DOHH2 (cell line): ENCODE measurements around the gene SLX4IP.

ENCODE experiments used
- CTCF ChIP-seq: fragments of 200-600 bp; sonication (generic); IDR thresholded peaks from one replicate; pipeline ENCODE4 v1.5.1; 2014; ENCODE audit warnings: antibody characterized with exemption, mild to moderate bottlenecking, low read depth, low read length; ENCODE audit not compliant: poor library complexity, severe bottlenecking
- EZH2phosphoT487 ChIP-seq: fragments of 200-600 bp; sonication (generic); IDR thresholded peaks from 2 replicates; pipeline ENCODE4 v1.6.1; 2017; ENCODE audit warnings: borderline replicate concordance, mild to moderate bottlenecking, antibody characterized with exemption, low read length, moderate library complexity, mixed read lengths

- TF ChIP-seq CTCF (no peak), EZH2phosphoT487 (no peak)
Measured at GRCh38 chr20:10468340-10468845, 33.3 kb downstream of the SLX4IP start.
